ENCODE measurements around the gene GPHN. TPM values are rescaled to one million over a fixed set of nuclear protein-coding genes. Genes with fewer than 3 reads are reported as not detected.

Gene GPHN
- polyA plus RNA-seq, 1 of the 3 experiments (the other 2 are of a cell fraction), result 6.9 TPM

DNA sequence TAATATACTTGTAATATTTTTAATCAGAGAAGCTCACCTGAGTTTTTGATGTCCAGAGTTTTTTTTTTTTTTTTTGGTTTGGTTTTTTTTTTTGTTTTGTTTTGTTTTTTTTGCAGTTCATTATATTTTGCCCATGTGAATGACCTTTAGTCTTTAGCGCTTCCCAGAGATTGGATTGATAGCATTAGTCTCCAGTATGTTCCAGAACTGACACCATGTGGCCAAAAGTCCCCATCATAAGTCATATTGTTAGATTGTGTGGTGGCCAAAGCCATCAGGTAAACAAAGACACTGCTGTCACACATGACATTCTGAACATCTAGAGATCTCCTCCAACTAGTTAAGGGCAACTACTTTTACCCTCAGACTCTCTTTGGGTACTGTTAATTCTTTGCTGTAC, 408.5 kb downstream of the GPHN start:
- H3K4me1 ChIP-seq (ENCODE audit: control insufficient read depth in 1 of 2, insufficient read depth in 2 of 2, low read depth in 1 of 2, low read length in 1 of 2), result no peaks in the 10 kb centered on the region; a peak in 1 of 4 replicates
- H3K36me3 ChIP-seq (replicated peaks in 1 of 2; ENCODE audit: control insufficient read depth in 1 of 2, insufficient read depth in 2 of 2, low read length in 1 of 2), result no peaks in the 10 kb centered on the region
- H3K27me3 ChIP-seq (ENCODE audit: insufficient read depth), result no peaks in the 10 kb centered on the region
- no peaks in the 10 kb centered on the region for H4K20me1 ChIP-seq (ENCODE audit: insufficient read depth)
- H3K79me2 ChIP-seq (ENCODE audit: insufficient read depth), result no peaks in the 10 kb centered on the region
- 100% methylated on average over 1 of the region's 1 CpG for WGBS (ENCODE audit: low lambda C conversion rate)
- CTCF ChIA-PET, result no interaction called here
- no peak overlapping the region for H3K4me2 ChIP-seq
- no peak overlapping the region for H3K27ac ChIP-seq (ENCODE audit: low read depth in 2 of 2, low read length in 1 of 2)
- DNase-seq, result no peak
- no peak overlapping the region for H2AFZ ChIP-seq (ENCODE audit: low read depth)
- no peak for TF ChIP-seq JUND (IDR thresholded peaks at IDR 0.05)
- TF ChIP-seq MEF2A (IDR thresholded peaks at IDR 0.05; ENCODE audit: borderline replicate concordance, low read depth), result no peak
- no peak for TF ChIP-seq RAD21 (IDR thresholded peaks at IDR 0.05; ENCODE audit: low read length)
- TF ChIP-seq, protein P1, sequence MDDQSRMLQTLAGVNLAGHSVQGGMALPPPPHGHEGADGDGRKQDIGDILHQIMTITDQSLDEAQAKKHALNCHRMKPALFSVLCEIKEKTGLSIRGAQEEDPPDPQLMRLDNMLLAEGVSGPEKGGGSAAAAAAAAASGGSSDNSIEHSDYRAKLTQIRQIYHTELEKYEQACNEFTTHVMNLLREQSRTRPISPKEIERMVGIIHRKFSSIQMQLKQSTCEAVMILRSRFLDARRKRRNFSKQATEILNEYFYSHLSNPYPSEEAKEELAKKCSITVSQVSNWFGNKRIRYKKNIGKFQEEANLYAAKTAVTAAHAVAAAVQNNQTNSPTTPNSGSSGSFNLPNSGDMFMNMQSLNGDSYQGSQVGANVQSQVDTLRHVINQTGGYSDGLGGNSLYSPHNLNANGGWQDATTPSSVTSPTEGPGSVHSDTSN (IDR thresholded peaks at IDR 0.05), result no peak
- TF ChIP-seq EZH2phosphoT487 (IDR thresholded peaks at IDR 0.05; ENCODE audit: borderline replicate concordance, low read depth), result no peak
- TF ChIP-seq, protein P2, sequence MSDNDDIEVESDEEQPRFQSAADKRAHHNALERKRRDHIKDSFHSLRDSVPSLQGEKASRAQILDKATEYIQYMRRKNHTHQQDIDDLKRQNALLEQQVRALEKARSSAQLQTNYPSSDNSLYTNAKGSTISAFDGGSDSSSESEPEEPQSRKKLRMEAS (IDR thresholded peaks at IDR 0.05; ENCODE audit: low read depth), result no peak
- TF ChIP-seq NFIC (IDR thresholded peaks at IDR 0.05; ENCODE audit: borderline replicate concordance), result no peak
- TF ChIP-seq FOXJ3 (CRISPR knock-in tag; IDR thresholded peaks at IDR 0.05), result no peak
- TF ChIP-seq TCF12 (IDR thresholded peaks at IDR 0.05), result no peak
- TF ChIP-seq FOSL2 (IDR thresholded peaks at IDR 0.05; ENCODE audit: borderline replicate concordance, low read depth), result no peak
- no peak for TF ChIP-seq SIN3A (IDR thresholded peaks at IDR 0.05; ENCODE audit: borderline replicate concordance, low read depth, low read length)
- no peak overlapping the region for H3K9ac ChIP-seq
- no peak overlapping the region for H3K4me3 ChIP-seq (ENCODE audit: low read depth in 2 of 2, low read length in 1 of 2)
- no peaks in the 10 kb centered on the region for H3K9me3 ChIP-seq
- POLR2A ChIA-PET, result no interaction called here
- no peaks in the 10 kb centered on the region for H3K9me2 ChIP-seq
- no peaks in the 10 kb centered on the region for H3F3A ChIP-seq (replicated peaks; ENCODE audit: insufficient read depth)

DNA sequence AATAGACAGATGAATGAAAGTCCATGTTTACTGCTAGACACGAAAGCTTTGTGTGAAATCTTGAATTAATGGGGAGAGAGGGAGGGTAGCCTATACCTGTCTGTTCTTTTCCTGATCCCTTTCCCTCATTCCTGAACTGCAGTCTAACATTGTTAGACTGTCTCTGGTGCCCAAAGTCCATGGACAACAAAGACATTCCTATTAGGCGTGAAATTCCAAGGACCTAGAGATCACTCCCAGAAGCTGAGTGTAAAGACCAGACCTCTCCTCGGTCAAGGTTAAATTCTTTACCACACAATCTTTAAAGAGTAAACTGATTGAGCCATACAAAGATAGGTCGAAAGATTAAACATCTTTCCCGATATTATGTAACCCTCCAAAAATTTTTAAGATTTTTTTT, 410.6 kb downstream of the GPHN start:
- no peak overlapping the region for H3K27ac ChIP-seq (ENCODE audit: low read depth in 2 of 2, low read length in 1 of 2)
- no peaks in the 10 kb centered on the region for H4K20me1 ChIP-seq (ENCODE audit: insufficient read depth)
- H3K4me2 ChIP-seq, result no peak overlapping the region
- H3K4me1 ChIP-seq (ENCODE audit: control insufficient read depth in 1 of 2, insufficient read depth in 2 of 2, low read depth in 1 of 2, low read length in 1 of 2), result no peaks in the 10 kb centered on the region
- no peaks in the 10 kb centered on the region for H3K9me2 ChIP-seq
- DNase-seq, result no peak
- WGBS (ENCODE audit: low lambda C conversion rate), result 90% methylated on average over 5 of the region's 5 CpGs
- ChIA-PET POLR2A (no interaction called here), CTCF (no interaction called here)
- H3K9me3 ChIP-seq, result no peaks in the 10 kb centered on the region
- H3K36me3 ChIP-seq (replicated peaks in 1 of 2; ENCODE audit: control insufficient read depth in 1 of 2, insufficient read depth in 2 of 2, low read length in 1 of 2), result peaks cover under 1 to 6% of the 10 kb centered on the region in 2 experiments
- H3K27me3 ChIP-seq (ENCODE audit: insufficient read depth), result no peaks in the 10 kb centered on the region
- TF ChIP-seq RFX5 (IDR thresholded peaks at IDR 0.05; ENCODE audit: low read length), result no peak
- TF ChIP-seq EP300 (IDR thresholded peaks at IDR 0.05; ENCODE audit: borderline replicate concordance in 1 of 2, low read depth in 1 of 2, low read length in 1 of 2), result no peak
- TF ChIP-seq JUND (IDR thresholded peaks at IDR 0.05), result no peak
- TF ChIP-seq CHD2 (IDR thresholded peaks at IDR 0.05; ENCODE audit: low read length, partially characterized antibody), result no peak
- TF ChIP-seq TAF1 (IDR thresholded peaks at IDR 0.05; ENCODE audit: borderline replicate concordance, low read depth, low read length), result no peak
- TF ChIP-seq RXRA (IDR thresholded peaks at IDR 0.05; ENCODE audit: borderline replicate concordance, low read depth), result no peak
- TF ChIP-seq, protein P3, sequence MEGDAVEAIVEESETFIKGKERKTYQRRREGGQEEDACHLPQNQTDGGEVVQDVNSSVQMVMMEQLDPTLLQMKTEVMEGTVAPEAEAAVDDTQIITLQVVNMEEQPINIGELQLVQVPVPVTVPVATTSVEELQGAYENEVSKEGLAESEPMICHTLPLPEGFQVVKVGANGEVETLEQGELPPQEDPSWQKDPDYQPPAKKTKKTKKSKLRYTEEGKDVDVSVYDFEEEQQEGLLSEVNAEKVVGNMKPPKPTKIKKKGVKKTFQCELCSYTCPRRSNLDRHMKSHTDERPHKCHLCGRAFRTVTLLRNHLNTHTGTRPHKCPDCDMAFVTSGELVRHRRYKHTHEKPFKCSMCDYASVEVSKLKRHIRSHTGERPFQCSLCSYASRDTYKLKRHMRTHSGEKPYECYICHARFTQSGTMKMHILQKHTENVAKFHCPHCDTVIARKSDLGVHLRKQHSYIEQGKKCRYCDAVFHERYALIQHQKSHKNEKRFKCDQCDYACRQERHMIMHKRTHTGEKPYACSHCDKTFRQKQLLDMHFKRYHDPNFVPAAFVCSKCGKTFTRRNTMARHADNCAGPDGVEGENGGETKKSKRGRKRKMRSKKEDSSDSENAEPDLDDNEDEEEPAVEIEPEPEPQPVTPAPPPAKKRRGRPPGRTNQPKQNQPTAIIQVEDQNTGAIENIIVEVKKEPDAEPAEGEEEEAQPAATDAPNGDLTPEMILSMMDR (IDR thresholded peaks at IDR 0.05), result no peak
- TF ChIP-seq TCF12 (IDR thresholded peaks at IDR 0.05), result no peak
- TF ChIP-seq YY1 (IDR thresholded peaks at IDR 0.05; ENCODE audit: low read depth), result no peak
- no peak for TF ChIP-seq POLR2AphosphoS5 (IDR thresholded peaks at IDR 0.05; ENCODE audit: low read depth, low read length)
- H3F3A ChIP-seq (replicated peaks; ENCODE audit: insufficient read depth), result no peaks in the 10 kb centered on the region
- H3K9ac ChIP-seq, result no peak overlapping the region
- no peaks in the 10 kb centered on the region for H3K79me2 ChIP-seq (ENCODE audit: insufficient read depth)
- H3K4me3 ChIP-seq (ENCODE audit: low read depth in 2 of 2, low read length in 1 of 2), result no peak overlapping the region
- H2AFZ ChIP-seq (ENCODE audit: low read depth), result no peak overlapping the region

Measured in SK-N-SH (cell line).